Osteoblast (primary cell): Measurements from ENCODE around the gene NEURL1B. TPM values are rescaled to one million over a fixed set of nuclear protein-coding genes. Genes with fewer than 3 reads are reported as not detected.

ENCODE experiments used
- DNase-seq: peaks from one replicate; pipeline ENCODE4 v3.0.0; 2011; ENCODE audit warnings: low spot score, mixed read lengths; ENCODE audit not compliant: insufficient read length; ENCODE audit errors: missing footprints
- H2AFZ ChIP-seq: 2 replicates; pipeline ENCODE4 v1.6.0; 2011; ENCODE audit warnings: mild to moderate bottlenecking, low read length
- H3K27ac ChIP-seq: 2 replicates; pipeline ENCODE4 v1.5.1; 2011; ENCODE audit warnings: mild to moderate bottlenecking, low read depth, low read length, moderate library complexity
- H3K27me3 ChIP-seq: 2 replicates; pipeline ENCODE4 v1.6.0; 2012; ENCODE audit warnings: mild to moderate bottlenecking, control low read depth, inconsistent platforms, low read length, moderate library complexity; ENCODE audit not compliant: insufficient read depth
- H3K36me3 ChIP-seq: 2 replicates; pipeline ENCODE4 v1.5.1; 2011; ENCODE audit warnings: mild to moderate bottlenecking, low read length, control low read depth, moderate library complexity; ENCODE audit not compliant: insufficient read depth
- H3K4me1 ChIP-seq: 2 replicates; pipeline ENCODE4 v1.5.1; 2011; ENCODE audit warnings: mild to moderate bottlenecking, low read length, control low read depth, moderate library complexity; ENCODE audit not compliant: insufficient read depth
- H3K4me2 ChIP-seq: 2 replicates; pipeline ENCODE4 v1.6.0; 2011; ENCODE audit warnings: mild to moderate bottlenecking, low read length; ENCODE audit not compliant: insufficient read depth
- H3K4me3 ChIP-seq: fragments of 200-600 bp; sonication (generic); 3 replicates; pipeline ENCODE4 v1.5.1; 2012; ENCODE audit warnings: mild to moderate bottlenecking, low read length, inconsistent platforms; ENCODE audit not compliant: insufficient read depth
- H3K79me2 ChIP-seq: 2 replicates; pipeline ENCODE4 v1.6.0; 2012; ENCODE audit warnings: mild to moderate bottlenecking, low read length, control low read depth, inconsistent platforms; ENCODE audit not compliant: insufficient read depth
- H3K9me3 ChIP-seq: 2 replicates; pipeline ENCODE4 v1.5.1; 2011; ENCODE audit warnings: low read depth, low read length, control low read depth
- H4K20me1 ChIP-seq: 2 replicates; pipeline ENCODE4 v1.6.0; 2012; ENCODE audit warnings: mild to moderate bottlenecking, low read length, control low read depth; ENCODE audit not compliant: insufficient read depth
- CTCF ChIP-seq: IDR thresholded peaks from 2 replicates; pipeline ENCODE4 v1.5.1; 2011; ENCODE audit warnings: mild to moderate bottlenecking, low read depth, low read length, moderate library complexity; ENCODE audit errors: extremely low read depth
- total RNA-seq: library from RNA; depleted of rRNA; stranded (reverse); fragments of >200 nt; gene quantifications from 2 replicates; pipeline ENCODE4 v1.2.3, GENCODE V29; 2012

NEURL1B gene
- total RNA-seq, 1 donor = 0.36 TPM

DNA sequence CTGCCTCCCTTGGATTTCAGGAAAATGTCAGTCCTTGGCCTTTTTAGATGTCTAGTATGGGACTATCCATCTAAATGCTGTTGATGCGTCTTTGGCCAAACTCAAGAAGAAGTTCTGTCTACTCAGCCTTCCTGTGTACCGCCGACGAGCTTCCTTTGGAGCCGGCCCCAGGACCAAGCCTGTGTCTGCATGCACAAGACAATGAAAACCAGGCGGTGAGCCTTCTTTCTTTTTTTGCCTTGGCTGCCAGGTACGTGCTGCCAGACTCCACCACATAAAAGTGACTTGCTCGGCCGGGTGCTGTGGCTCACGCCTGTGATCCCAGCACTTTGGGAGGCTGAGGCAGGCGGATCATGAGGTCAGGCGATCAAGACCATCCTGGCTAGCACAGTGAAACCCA, 6.0 kb upstream of the NEURL1B start:
- no peak for TF ChIP-seq CTCF
- Histone ChIP-seq H3K4me3 (no peak overlapping the region), H3K4me1 (peaks cover under 1% of the 10 kb centered on the region), H3K27me3 (peaks cover 11% of the 10 kb centered on the region), H3K79me2 (no peaks in the 10 kb centered on the region), H3K4me2 (no peak overlapping the region), H3K9me3 (no peaks in the 10 kb centered on the region), H3K27ac (no peak overlapping the region), H3K36me3 (no peaks in the 10 kb centered on the region), H4K20me1 (no peaks in the 10 kb centered on the region), H2AFZ (no peak overlapping the region)
- DNase-seq = no peak

DNA sequence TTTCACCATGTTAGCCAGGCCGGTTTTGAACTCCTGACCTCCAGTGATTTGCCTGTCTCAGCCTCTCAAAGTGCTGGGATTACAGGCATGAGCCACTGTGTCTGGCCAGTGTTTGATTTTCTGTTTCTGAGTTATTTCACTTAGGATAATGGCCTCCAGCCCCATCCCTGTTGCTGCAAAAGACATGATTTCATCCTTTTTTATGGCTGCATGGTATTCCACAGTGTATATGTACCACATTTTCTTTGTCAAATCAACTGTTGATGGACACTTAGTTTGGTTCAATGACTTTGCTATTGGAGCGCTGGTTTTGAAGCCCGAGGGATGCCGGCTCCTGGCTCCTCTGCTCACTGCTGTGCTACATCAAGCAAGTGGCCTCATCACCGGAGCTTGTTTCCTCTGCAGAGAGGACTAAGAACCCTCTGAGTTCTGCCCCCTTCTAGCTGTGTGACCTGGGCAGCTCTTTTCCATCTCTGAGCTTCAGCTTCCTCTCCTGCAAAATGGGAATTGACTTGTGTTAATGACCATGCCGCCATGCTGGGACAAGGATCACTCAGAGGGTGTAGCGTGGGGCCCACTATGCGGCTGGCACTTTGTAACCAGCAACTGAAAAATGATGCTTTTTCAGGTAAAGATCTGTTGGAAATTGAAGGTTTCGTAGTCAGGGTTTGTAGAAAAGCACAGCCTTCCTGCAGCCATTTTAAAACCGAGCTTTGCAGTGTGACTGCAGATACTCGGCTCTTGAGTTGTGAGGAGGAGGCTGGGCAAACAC, 4.6 kb upstream of the NEURL1B start:
- H3K36me3 ChIP-seq = no peaks in the 10 kb centered on the region
- H4K20me1 ChIP-seq = no peaks in the 10 kb centered on the region
- peaks cover 8% of the 10 kb centered on the region for H3K4me1 ChIP-seq
- no peak overlapping the region for H2AFZ ChIP-seq
- H3K79me2 ChIP-seq = no peaks in the 10 kb centered on the region
- H3K27me3 ChIP-seq = peaks cover 5% of the 10 kb centered on the region
- no peak overlapping the region for H3K27ac ChIP-seq
- no peak overlapping the region for H3K4me2 ChIP-seq
- DNase-seq = no peak
- no peak for TF ChIP-seq CTCF
- no peak overlapping the region for H3K4me3 ChIP-seq
- no peaks in the 10 kb centered on the region for H3K9me3 ChIP-seq

- no peak overlapping the region for H2AFZ ChIP-seq
- H3K27ac ChIP-seq = no peak overlapping the region
- no peak overlapping the region for H3K4me2 ChIP-seq
- H3K79me2 ChIP-seq = no peaks in the 10 kb centered on the region
- H4K20me1 ChIP-seq = no peaks in the 10 kb centered on the region
- H3K36me3 ChIP-seq = no peaks in the 10 kb centered on the region
- H3K9me3 ChIP-seq = no peaks in the 10 kb centered on the region
- no peak overlapping the region for H3K4me3 ChIP-seq
- H3K4me1 ChIP-seq = peaks cover 8% of the 10 kb centered on the region
- TF ChIP-seq CTCF = no peak
- peaks cover 3% of the 10 kb centered on the region for H3K27me3 ChIP-seq
- no peak for DNase-seq
Observed at GRCh38 chr5:172637110-172637580, 3.9 kb upstream of the NEURL1B start.

- Histone ChIP-seq H3K4me3 (no peak overlapping the region), H3K27ac (no peak overlapping the region), H3K4me2 (no peak overlapping the region), H3K36me3 (no peaks in the 10 kb centered on the region), H3K27me3 (peaks cover 3% of the 10 kb centered on the region), H3K9me3 (no peaks in the 10 kb centered on the region), H4K20me1 (no peaks in the 10 kb centered on the region), H2AFZ (no peak overlapping the region), H3K79me2 (no peaks in the 10 kb centered on the region), H3K4me1 (peaks cover 9% of the 10 kb centered on the region)
- TF ChIP-seq CTCF = no peak
- DNase-seq = no peak
Observed at GRCh38 chr5:172637740-172638139, 3.3 kb upstream of the NEURL1B start.
